Activated naive CD8-positive, alpha-beta T cell treated with anti-CD3 and anti-CD28 coated beads, Interleukin-2, amount 50 U/mL, for 24 hours (primary cell): Measurements from ENCODE around the gene RAD18.

ENCODE experiments used
- ATAC-seq: fragments of 150-1000 bp; cut with Tn5 transposase; one replicate; pipeline ENCODE4 v1.10.0; 2021
- DNase-seq: peaks from one replicate; pipeline ENCODE4 v3.0.0; 2021
- H3K27ac Mint-ChIP-seq: one replicate; pipeline ENCODE4 v1.8.0; 2021; ENCODE audit warnings: mild to moderate bottlenecking, mixed read lengths
- H3K27me3 Mint-ChIP-seq: one replicate; pipeline ENCODE4 v1.8.0; 2021; ENCODE audit warnings: mixed read lengths
- H3K36me3 Mint-ChIP-seq: one replicate; pipeline ENCODE4 v1.8.0; 2021; ENCODE audit warnings: low read depth, mixed read lengths
- H3K4me1 Mint-ChIP-seq: one replicate; pipeline ENCODE4 v1.8.0; 2021; ENCODE audit warnings: mixed read lengths
- H3K4me3 Mint-ChIP-seq: one replicate; pipeline ENCODE4 v1.8.0; 2021; ENCODE audit warnings: mild to moderate bottlenecking, moderate library complexity, mixed read lengths
- H3K9me3 Mint-ChIP-seq: one replicate; pipeline ENCODE4 v1.8.0; 2021; ENCODE audit warnings: mixed read lengths

Gene RAD18

GRCh38 chr3:8864402-8865350, 98.6 kb downstream of the RAD18 start:
- no peak overlapping the region for H3K4me3 Mint-ChIP-seq
- no peaks in the 10 kb centered on the region for H3K27me3 Mint-ChIP-seq
- ATAC-seq (no peak), DNase-seq (no peak)
- H3K36me3 Mint-ChIP-seq: no peaks in the 10 kb centered on the region
- no peaks in the 10 kb centered on the region for H3K9me3 Mint-ChIP-seq
- H3K27ac Mint-ChIP-seq: no peak overlapping the region
- no peaks in the 10 kb centered on the region for H3K4me1 Mint-ChIP-seq

DNA sequence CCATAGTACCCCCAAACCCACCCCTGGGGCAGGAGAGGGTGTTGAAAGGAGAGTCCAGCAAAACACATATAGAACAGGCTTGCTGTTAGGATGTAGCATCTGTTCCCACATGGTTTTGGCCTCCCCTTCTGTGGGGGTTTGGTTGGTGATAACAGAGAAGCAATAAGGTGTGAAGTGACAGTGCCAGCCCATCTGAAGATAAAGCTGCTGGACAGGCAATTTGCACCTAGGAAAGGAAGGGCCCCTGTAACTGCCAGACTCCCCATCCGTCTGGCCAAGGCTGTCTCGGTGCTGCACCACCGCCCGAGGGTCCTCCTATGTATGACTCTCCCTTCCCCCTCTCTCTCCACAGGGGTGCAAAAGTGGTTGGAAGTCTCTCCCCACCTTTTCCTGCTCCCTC, 99.4 kb downstream of the RAD18 start:
- H3K4me1 Mint-ChIP-seq: no peaks in the 10 kb centered on the region
- H3K27ac Mint-ChIP-seq: no peak overlapping the region
- H3K36me3 Mint-ChIP-seq: no peaks in the 10 kb centered on the region
- DNase-seq (no peak), ATAC-seq (no peak)
- H3K9me3 Mint-ChIP-seq: no peaks in the 10 kb centered on the region
- no peaks in the 10 kb centered on the region for H3K27me3 Mint-ChIP-seq
- no peak overlapping the region for H3K4me3 Mint-ChIP-seq

- ATAC-seq: no peak
- no peak overlapping the region for H3K4me3 Mint-ChIP-seq
- no peaks in the 10 kb centered on the region for H3K9me3 Mint-ChIP-seq
- no peak for DNase-seq
- H3K27me3 Mint-ChIP-seq: no peaks in the 10 kb centered on the region
- no peak overlapping the region for H3K27ac Mint-ChIP-seq
- no peaks in the 10 kb centered on the region for H3K4me1 Mint-ChIP-seq
- H3K36me3 Mint-ChIP-seq: peaks cover 8% of the 10 kb centered on the region
Measured at GRCh38 chr3:8857720-8858367, 105.4 kb downstream of the RAD18 start.

- ATAC-seq (no peak), DNase-seq (no peak)
- peaks cover 8% of the 10 kb centered on the region for H3K36me3 Mint-ChIP-seq
- no peaks in the 10 kb centered on the region for H3K4me1 Mint-ChIP-seq
- H3K4me3 Mint-ChIP-seq: no peak overlapping the region
- no peaks in the 10 kb centered on the region for H3K27me3 Mint-ChIP-seq
- no peak overlapping the region for H3K27ac Mint-ChIP-seq
- H3K9me3 Mint-ChIP-seq: no peaks in the 10 kb centered on the region
Measured at GRCh38 chr3:8856721-8857120, 106.6 kb downstream of the RAD18 start.

GRCh38 chr3:8856071-8856470, 107.2 kb downstream of the RAD18 start:
- peaks cover 8% of the 10 kb centered on the region for H3K36me3 Mint-ChIP-seq
- H3K4me3 Mint-ChIP-seq: no peak overlapping the region
- no peak for DNase-seq
- no peak overlapping the region for H3K27ac Mint-ChIP-seq
- no peaks in the 10 kb centered on the region for H3K9me3 Mint-ChIP-seq
- H3K27me3 Mint-ChIP-seq: no peaks in the 10 kb centered on the region
- no peak for ATAC-seq
- no peaks in the 10 kb centered on the region for H3K4me1 Mint-ChIP-seq

DNA sequence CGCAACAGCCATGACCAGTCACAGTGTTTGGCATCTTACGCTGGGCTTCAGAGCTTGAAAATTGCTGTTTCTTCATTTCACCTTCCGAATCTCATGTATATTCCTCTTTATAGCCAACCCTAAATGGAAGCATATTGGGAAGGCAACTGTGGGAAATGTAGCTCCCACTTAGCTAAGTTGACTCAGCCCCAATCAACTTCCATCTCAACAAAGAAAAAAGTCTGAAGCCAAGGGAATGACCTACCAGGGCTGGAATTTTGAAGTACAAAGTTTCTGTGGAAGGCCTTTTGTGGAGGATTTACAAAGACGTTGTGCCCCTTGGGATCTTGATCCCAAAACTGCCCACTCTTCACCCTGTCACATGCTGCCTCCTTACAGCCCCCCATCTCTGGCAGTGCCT, 108.6 kb downstream of the RAD18 start:
- no peak overlapping the region for H3K27ac Mint-ChIP-seq
- H3K27me3 Mint-ChIP-seq: no peaks in the 10 kb centered on the region
- peaks cover 8% of the 10 kb centered on the region for H3K36me3 Mint-ChIP-seq
- H3K4me3 Mint-ChIP-seq: no peak overlapping the region
- H3K4me1 Mint-ChIP-seq: no peaks in the 10 kb centered on the region
- DNase-seq (no peak), ATAC-seq (no peak)
- H3K9me3 Mint-ChIP-seq: no peaks in the 10 kb centered on the region

DNA sequence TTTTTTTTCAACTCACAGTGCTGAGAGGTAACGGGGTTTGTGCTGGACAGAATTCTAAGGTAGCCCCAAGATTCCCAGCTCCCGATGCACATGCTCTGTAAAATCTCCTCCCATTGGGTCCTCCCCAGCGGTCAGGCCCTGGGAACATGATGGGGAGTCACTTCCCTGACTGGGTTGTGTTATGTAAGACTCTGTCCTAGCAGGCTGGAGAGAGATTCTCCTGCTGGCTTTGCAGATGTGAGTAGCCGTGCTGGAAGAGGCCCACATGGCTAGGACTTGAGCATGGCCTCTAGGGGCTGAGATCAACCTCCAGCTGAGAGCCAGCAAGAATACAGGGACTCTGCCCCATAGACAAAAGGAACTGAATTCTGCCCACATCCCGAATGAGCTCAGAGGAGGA, 110.2 kb downstream of the RAD18 start:
- Mint-ChIP-seq H3K4me3 (no peak overlapping the region), H3K36me3 (peaks cover 8% of the 10 kb centered on the region), H3K27ac (no peak overlapping the region), H3K4me1 (no peaks in the 10 kb centered on the region), H3K27me3 (no peaks in the 10 kb centered on the region), H3K9me3 (no peaks in the 10 kb centered on the region)
- ATAC-seq (no peak), DNase-seq (no peak)

DNA sequence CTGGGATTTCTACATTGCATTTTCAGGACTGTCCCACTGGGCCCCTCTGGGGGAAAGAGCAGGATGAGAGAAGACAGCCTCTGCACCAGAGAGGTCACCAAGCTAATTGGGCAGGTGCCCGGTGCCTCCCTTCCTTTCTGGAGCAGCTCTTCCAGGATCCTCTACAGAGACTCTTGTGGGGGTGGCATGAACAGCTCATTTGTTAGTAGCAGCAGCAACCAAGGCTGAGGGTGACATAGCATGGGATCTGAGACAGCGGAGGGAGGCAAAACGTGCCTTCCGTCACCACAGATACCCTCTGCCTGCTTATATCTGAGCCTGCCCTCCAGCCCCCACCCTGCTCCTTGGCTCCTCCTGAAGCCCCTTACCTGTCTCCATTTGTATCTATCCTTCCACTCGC, 110.8 kb downstream of the RAD18 start:
- Mint-ChIP-seq H3K27me3 (no peaks in the 10 kb centered on the region), H3K27ac (no peak overlapping the region), H3K9me3 (no peaks in the 10 kb centered on the region), H3K4me1 (no peaks in the 10 kb centered on the region), H3K36me3 (peaks cover 8% of the 10 kb centered on the region), H3K4me3 (no peak overlapping the region)
- ATAC-seq (no peak), DNase-seq (no peak)

GRCh38 chr3:8851703-8852102, 111.6 kb downstream of the RAD18 start:
- Mint-ChIP-seq H3K36me3 (peaks cover 8% of the 10 kb centered on the region), H3K4me1 (no peaks in the 10 kb centered on the region), H3K27ac (no peak overlapping the region), H3K4me3 (no peak overlapping the region), H3K27me3 (no peaks in the 10 kb centered on the region), H3K9me3 (no peaks in the 10 kb centered on the region)
- DNase-seq: no peak
- no peak for ATAC-seq

DNA sequence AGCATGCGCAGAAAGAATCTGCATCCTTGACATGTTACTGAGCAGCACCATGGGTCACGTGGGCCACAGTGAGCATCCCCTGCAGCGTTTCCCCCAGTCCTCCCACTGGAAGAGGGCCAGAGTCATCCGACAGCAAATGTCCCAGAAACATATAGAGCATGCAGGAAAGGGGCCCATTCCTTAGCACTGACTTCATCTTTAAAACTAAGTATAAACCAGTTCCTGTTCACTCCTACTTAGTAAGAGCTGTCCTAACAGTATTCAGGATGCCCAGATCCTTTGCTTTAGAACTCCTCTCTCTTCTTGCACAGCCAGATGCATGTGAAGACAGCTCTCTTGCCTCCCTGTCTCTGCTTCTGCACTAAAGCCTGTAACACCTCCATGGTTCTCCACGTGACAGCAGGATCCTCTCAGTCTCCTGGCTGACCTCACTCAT, 114.6 kb downstream of the RAD18 start:
- H3K27ac Mint-ChIP-seq: no peak overlapping the region
- ATAC-seq: no peak
- no peak overlapping the region for H3K4me3 Mint-ChIP-seq
- DNase-seq: no peak
- H3K36me3 Mint-ChIP-seq: peaks cover under 1% of the 10 kb centered on the region
- H3K27me3 Mint-ChIP-seq: no peaks in the 10 kb centered on the region
- no peaks in the 10 kb centered on the region for H3K9me3 Mint-ChIP-seq
- no peaks in the 10 kb centered on the region for H3K4me1 Mint-ChIP-seq

DNA sequence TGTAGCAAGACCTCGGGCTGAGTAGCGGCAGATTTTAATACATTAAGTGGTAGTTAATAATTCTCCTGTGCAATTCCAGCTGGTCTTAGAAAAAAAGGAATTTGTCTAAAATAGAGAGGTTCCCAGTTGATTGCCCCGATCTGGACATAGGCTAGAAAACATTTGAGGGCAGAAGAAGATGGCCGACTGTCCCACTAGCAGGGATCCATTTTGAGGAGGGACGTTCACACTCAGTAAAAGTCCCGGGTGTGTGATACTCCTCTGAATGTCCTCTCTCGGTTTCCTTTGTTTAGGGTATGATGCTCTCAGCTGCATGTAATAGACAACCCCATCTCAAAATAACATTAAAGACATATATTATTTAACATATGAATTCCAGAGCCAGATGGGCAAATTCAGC, 116.0 kb downstream of the RAD18 start:
- Mint-ChIP-seq H3K4me1 (no peaks in the 10 kb centered on the region), H3K27me3 (no peaks in the 10 kb centered on the region), H3K4me3 (no peak overlapping the region), H3K36me3 (no peaks in the 10 kb centered on the region), H3K27ac (no peak overlapping the region), H3K9me3 (no peaks in the 10 kb centered on the region)
- ATAC-seq (no peak), DNase-seq (no peak)

GRCh38 chr3:8846176-8846575, 117.1 kb downstream of the RAD18 start:
- Mint-ChIP-seq H3K4me3 (no peak overlapping the region), H3K27me3 (no peaks in the 10 kb centered on the region), H3K27ac (no peak overlapping the region), H3K9me3 (no peaks in the 10 kb centered on the region), H3K36me3 (no peaks in the 10 kb centered on the region), H3K4me1 (no peaks in the 10 kb centered on the region)
- ATAC-seq (no peak), DNase-seq (no peak)

- DNase-seq (no peak), ATAC-seq (no peak)
- H3K36me3 Mint-ChIP-seq: no peaks in the 10 kb centered on the region
- H3K4me3 Mint-ChIP-seq: no peak overlapping the region
- H3K27me3 Mint-ChIP-seq: no peaks in the 10 kb centered on the region
- no peak overlapping the region for H3K27ac Mint-ChIP-seq
- no peaks in the 10 kb centered on the region for H3K9me3 Mint-ChIP-seq
- H3K4me1 Mint-ChIP-seq: no peaks in the 10 kb centered on the region
Measured at GRCh38 chr3:8845641-8846040, 117.6 kb downstream of the RAD18 start.

GRCh38 chr3:8843347-8843746, 119.9 kb downstream of the RAD18 start:
- H3K4me3 Mint-ChIP-seq: no peak overlapping the region
- H3K27ac Mint-ChIP-seq: no peak overlapping the region
- no peaks in the 10 kb centered on the region for H3K36me3 Mint-ChIP-seq
- ATAC-seq: no peak
- no peaks in the 10 kb centered on the region for H3K4me1 Mint-ChIP-seq
- DNase-seq: no peak
- H3K27me3 Mint-ChIP-seq: no peaks in the 10 kb centered on the region
- no peaks in the 10 kb centered on the region for H3K9me3 Mint-ChIP-seq

GRCh38 chr3:8842293-8842692, 121.0 kb downstream of the RAD18 start:
- DNase-seq: no peak
- no peak for ATAC-seq
- Mint-ChIP-seq H3K4me3 (no peak overlapping the region), H3K9me3 (no peaks in the 10 kb centered on the region), H3K36me3 (no peaks in the 10 kb centered on the region), H3K27ac (no peak overlapping the region), H3K4me1 (no peaks in the 10 kb centered on the region), H3K27me3 (no peaks in the 10 kb centered on the region)
